ENCODE results near the gene CLDN3. TPM values are rescaled to one million over a fixed set of nuclear protein-coding genes. Genes with fewer than 3 reads are reported as not detected.

Gene CLDN3
- total and polyA plus RNA-seq, 2 donors (not counting 1 experiment from before 2014, with no cell fraction given) = not detected

DNA sequence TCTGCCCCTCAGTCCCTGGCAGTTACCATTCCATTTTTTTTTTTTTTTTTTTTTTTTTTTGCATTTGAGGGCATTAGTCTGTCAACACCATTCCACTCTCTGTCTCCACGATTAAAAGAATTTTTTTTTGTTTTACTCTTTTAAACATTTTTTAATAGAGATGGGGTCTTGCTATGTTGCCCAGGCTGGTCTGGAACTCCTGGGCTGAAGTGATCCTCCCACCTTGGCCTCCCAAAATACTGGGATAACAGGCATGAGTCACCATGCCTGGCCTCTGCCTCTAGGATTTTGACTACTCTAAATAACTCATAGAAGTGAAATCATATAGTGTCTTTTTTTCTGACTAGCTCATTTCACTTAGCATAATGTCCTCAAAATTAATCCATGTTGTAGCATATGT is 16.5 kb upstream of the CLDN3 start:
- Mint-ChIP-seq H3K27ac (no peak overlapping the region), H3K4me3 (no peak overlapping the region), H3K9me3 (ENCODE audit: insufficient read depth) (no peaks in the 10 kb centered on the region), H3K27me3 (peaks cover 6% of the 10 kb centered on the region), H3K4me1 (no peaks in the 10 kb centered on the region)
- Histone ChIP-seq H3K9ac (ENCODE audit: low read length) (no peak overlapping the region), H3K36me3 (replicated peaks in 1 of 2; ENCODE audit: control extremely low read depth in 1 of 2, control insufficient read depth in 1 of 2, extremely low read depth in 1 of 2, insufficient read depth in 2 of 2, low read length in 1 of 2) (no peaks in the 10 kb centered on the region), H3K27me3 (replicated peaks in 1 of 4; ENCODE audit: control extremely low read depth in 1 of 4, control insufficient read depth in 3 of 4, insufficient read depth in 4 of 4, low read length in 3 of 4) (no peaks in the 10 kb centered on the region), H2AFZ (ENCODE audit: insufficient read depth, low read depth, low read length, poor library complexity, severe bottlenecking) (no peak overlapping the region), H3K4me1 (ENCODE audit: control insufficient read depth in 2 of 2, insufficient read depth in 2 of 2, low read length in 2 of 2) (no peaks in the 10 kb centered on the region), H3K4me3 (ENCODE audit: control extremely low read depth in 1 of 5, extremely low read depth in 1 of 5, insufficient read depth in 1 of 5, low read depth in 2 of 5, low read length in 4 of 5) (no peak overlapping the region), H3K4me2 (replicated peaks; ENCODE audit: low read depth, low read length, poor library complexity, severe bottlenecking) (no peak overlapping the region), H4K20me1 (ENCODE audit: control insufficient read depth, insufficient read depth, low read length, poor library complexity, severe bottlenecking) (no peaks in the 10 kb centered on the region), H3K9me3 (ENCODE audit: control extremely low read depth in 1 of 3, control insufficient read depth in 2 of 3, insufficient read depth in 1 of 3, low read length in 2 of 3) (peaks cover 0 to 22% (median 2%) of the 10 kb centered on the region in 3 donors), H3K79me2 (ENCODE audit: control insufficient read depth, insufficient read depth, low read length) (no peaks in the 10 kb centered on the region), H3K27ac (ENCODE audit: low read length in 2 of 2) (no peak overlapping the region)
- DNase-seq = no peak
- ChIA-PET POLR2A (no interaction called here), CTCF (no interaction called here)
- intact Hi-C loops (cut with micrococcal nuclease) = no loop called here
- TF ChIP-seq, protein P1, sequence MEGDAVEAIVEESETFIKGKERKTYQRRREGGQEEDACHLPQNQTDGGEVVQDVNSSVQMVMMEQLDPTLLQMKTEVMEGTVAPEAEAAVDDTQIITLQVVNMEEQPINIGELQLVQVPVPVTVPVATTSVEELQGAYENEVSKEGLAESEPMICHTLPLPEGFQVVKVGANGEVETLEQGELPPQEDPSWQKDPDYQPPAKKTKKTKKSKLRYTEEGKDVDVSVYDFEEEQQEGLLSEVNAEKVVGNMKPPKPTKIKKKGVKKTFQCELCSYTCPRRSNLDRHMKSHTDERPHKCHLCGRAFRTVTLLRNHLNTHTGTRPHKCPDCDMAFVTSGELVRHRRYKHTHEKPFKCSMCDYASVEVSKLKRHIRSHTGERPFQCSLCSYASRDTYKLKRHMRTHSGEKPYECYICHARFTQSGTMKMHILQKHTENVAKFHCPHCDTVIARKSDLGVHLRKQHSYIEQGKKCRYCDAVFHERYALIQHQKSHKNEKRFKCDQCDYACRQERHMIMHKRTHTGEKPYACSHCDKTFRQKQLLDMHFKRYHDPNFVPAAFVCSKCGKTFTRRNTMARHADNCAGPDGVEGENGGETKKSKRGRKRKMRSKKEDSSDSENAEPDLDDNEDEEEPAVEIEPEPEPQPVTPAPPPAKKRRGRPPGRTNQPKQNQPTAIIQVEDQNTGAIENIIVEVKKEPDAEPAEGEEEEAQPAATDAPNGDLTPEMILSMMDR (IDR thresholded peaks at IDR 0.05) = no peak
- TF ChIP-seq EZH2 (IDR thresholded peaks at IDR 0.05; ENCODE audit: borderline replicate concordance, insufficient read depth, low read depth, low read length, poor library complexity, severe bottlenecking) = no peak
- ATAC-seq (ENCODE audit: low read depth) = no peak
- WGBS (ENCODE audit: insufficient coverage) = no CpG with 5 or more reads among the region's 1 CpG

DNA sequence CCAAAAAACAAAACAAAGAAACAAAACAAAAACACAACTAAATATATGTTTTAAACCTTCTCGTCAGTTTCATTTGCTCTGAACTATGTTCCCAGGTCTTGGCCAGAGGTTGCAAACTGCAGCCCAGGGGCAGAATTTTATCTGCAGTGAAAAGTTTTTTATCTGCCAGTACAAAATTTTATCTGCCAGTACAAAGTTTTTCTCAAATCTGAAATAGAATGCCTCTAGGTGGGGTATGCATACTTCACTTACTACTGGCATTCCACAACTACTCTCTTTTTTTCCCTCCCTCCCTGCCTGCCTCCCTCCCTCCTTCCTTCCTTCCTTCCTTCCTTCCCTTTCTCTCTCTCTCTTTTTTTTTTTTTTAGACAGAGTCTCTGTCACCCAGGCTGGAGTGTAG is 9.4 kb upstream of the CLDN3 start:
- Histone ChIP-seq H3K27me3 (replicated peaks in 1 of 4; ENCODE audit: control extremely low read depth in 1 of 4, control insufficient read depth in 3 of 4, insufficient read depth in 4 of 4, low read length in 3 of 4) (no peaks in the 10 kb centered on the region), H3K9ac (ENCODE audit: low read length) (no peak overlapping the region), H3K4me1 (ENCODE audit: control insufficient read depth in 2 of 2, insufficient read depth in 2 of 2, low read length in 2 of 2) (no peaks in the 10 kb centered on the region), H3K4me2 (replicated peaks; ENCODE audit: low read depth, low read length, poor library complexity, severe bottlenecking) (no peak overlapping the region), H4K20me1 (ENCODE audit: control insufficient read depth, insufficient read depth, low read length, poor library complexity, severe bottlenecking) (no peaks in the 10 kb centered on the region), H3K4me3 (ENCODE audit: control extremely low read depth in 1 of 5, extremely low read depth in 1 of 5, insufficient read depth in 1 of 5, low read depth in 2 of 5, low read length in 4 of 5) (no peak overlapping the region), H3K79me2 (ENCODE audit: control insufficient read depth, insufficient read depth, low read length) (no peaks in the 10 kb centered on the region), H3K27ac (ENCODE audit: low read length in 2 of 2) (no peak overlapping the region), H3K9me3 (ENCODE audit: control extremely low read depth in 1 of 3, control insufficient read depth in 2 of 3, insufficient read depth in 1 of 3, low read length in 2 of 3) (peaks cover 0 to 5% (median 0%) of the 10 kb centered on the region in 3 donors), H2AFZ (ENCODE audit: insufficient read depth, low read depth, low read length, poor library complexity, severe bottlenecking) (no peak overlapping the region), H3K36me3 (replicated peaks in 1 of 2; ENCODE audit: control extremely low read depth in 1 of 2, control insufficient read depth in 1 of 2, extremely low read depth in 1 of 2, insufficient read depth in 2 of 2, low read length in 1 of 2) (no peaks in the 10 kb centered on the region)
- Mint-ChIP-seq H3K9me3 (ENCODE audit: insufficient read depth) (peaks cover 4% of the 10 kb centered on the region), H3K27me3 (peaks cover 18% of the 10 kb centered on the region), H3K27ac (no peak overlapping the region), H3K4me1 (no peaks in the 10 kb centered on the region), H3K4me3 (no peak overlapping the region)
- intact Hi-C loops (cut with micrococcal nuclease) = no loop called here
- ChIA-PET CTCF (interaction anchor here (0.6 kb wide), 1 partner anchor 50 kb away, joined by 3 read pairs; no protein-coding TSS in a partner anchor), POLR2A (no interaction called here)
- no peak for DNase-seq
- no peak for TF ChIP-seq EZH2 (IDR thresholded peaks at IDR 0.05; ENCODE audit: borderline replicate concordance, insufficient read depth, low read depth, low read length, poor library complexity, severe bottlenecking)
- TF ChIP-seq, protein P1 (IDR thresholded peaks at IDR 0.05) = no peak
- ATAC-seq (ENCODE audit: low read depth) = no peak
- WGBS (ENCODE audit: insufficient coverage) = 100% methylated on average over 1 of the region's 1 CpG

All from B cell (primary cell).